Peyer's patch (tissue), 4 donors: Measurements from ENCODE around the gene PPP1R14C. TPM values are rescaled to one million over a fixed set of nuclear protein-coding genes. Genes with fewer than 3 reads are reported as not detected.
A peak's percentile ranks its signal among the peaks of the same experiment; 100 is the strongest.

Source experiments
- DNase-seq, 3 donors: peaks; one replicate each; pipeline ENCODE4 v3.0.0-alpha.2; 2017 to 2019
- H3K27ac ChIP-seq, 4 donors: fragments of 200-600 bp; sonication (generic); one replicate each; pipeline ENCODE4 v1.5.1; 2016 to 2019
- H3K27me3 ChIP-seq, 2 donors: fragments of 200-600 bp; sonication (generic); one replicate each; pipeline ENCODE4 v1.5.1; 2019
- H3K36me3 ChIP-seq, 3 donors: fragments of 200-600 bp; sonication (generic); one replicate each; pipeline ENCODE4 v1.5.1; 2016 to 2019
- H3K4me1 ChIP-seq, 4 donors: fragments of 200-600 bp; sonication (generic); one replicate each; pipeline ENCODE4 v1.5.1; 2016 to 2019
- H3K4me3 ChIP-seq, 4 donors: fragments of 200-600 bp; sonication (generic); 1 replicate in 3 of 4; 2 replicates in 1 of 4; pipeline ENCODE4 v1.5.1; 2016 to 2019; ENCODE audit warnings: mild to moderate bottlenecking in 1 of 4
- H3K9me3 ChIP-seq, 4 donors: fragments of 200-600 bp; sonication (generic); one replicate each; pipeline ENCODE4 v1.5.1; 2016 to 2019; ENCODE audit warnings: mild to moderate bottlenecking in 1 of 4
- POLR2A ChIP-seq, 2 donors: fragments of 450-650 bp; IDR thresholded peaks; one replicate each; pipeline ENCODE4 v1.5.1; 2017; ENCODE audit warnings: antibody characterized with exemption in 2 of 2, mild to moderate bottlenecking in 2 of 2, moderate library complexity in 2 of 2
- total RNA-seq, 4 donors: library from RNA; depleted of rRNA; stranded (reverse); fragments of >200 nt; gene quantifications; one replicate each; pipeline ENCODE4 v1.1.0, GENCODE V29; 2016
- TF ChIP-seq, protein P1 (sequence below), 6 experiments: fragments of 450-650 bp in 4 of 6; fragments of 200-600 bp in 2 of 6; sonication (generic) in 1 of 6; IDR thresholded peaks; one replicate each; pipeline ENCODE4 v1.5.1; 2017 to 2019; ENCODE audit warnings: antibody characterized with exemption in 6 of 6, mild to moderate bottlenecking in 3 of 6, moderate library complexity in 1 of 6

The PPP1R14C gene
- total RNA-seq, 4 donors from 2014 or later = 4.4 to 21.2 (median 10.2) TPM

DNA sequence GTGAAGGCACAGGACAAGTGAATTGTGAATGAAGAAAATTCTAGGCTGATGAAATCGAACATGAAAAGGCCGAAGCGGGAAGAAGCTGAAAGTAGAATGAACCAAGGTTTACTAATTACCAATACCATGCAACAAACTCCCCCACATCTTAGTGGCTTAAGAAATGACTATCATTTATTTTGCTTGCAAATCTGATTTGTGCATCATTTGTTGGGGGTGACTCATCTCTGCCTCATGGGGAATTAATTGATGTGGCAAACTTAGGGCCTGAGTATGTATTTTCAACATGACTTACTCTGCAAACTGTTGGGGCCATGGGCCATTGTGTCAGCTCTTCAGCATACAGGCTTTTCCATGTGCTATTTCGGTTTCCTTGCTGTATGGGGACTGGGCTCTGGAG, 26.8 kb downstream of the PPP1R14C start:
- Histone ChIP-seq H3K4me3 (no peak overlapping the region), H3K27ac (no peak overlapping the region), H3K36me3 (no peaks in the 10 kb centered on the region), H3K4me1 (no peaks in the 10 kb centered on the region), H3K27me3 (no peaks in the 10 kb centered on the region), H3K9me3 (no peaks in the 10 kb centered on the region)
- DNase-seq = no peak
- no peak for TF ChIP-seq POLR2A (IDR thresholded peaks at IDR 0.05)
- TF ChIP-seq, protein P1, sequence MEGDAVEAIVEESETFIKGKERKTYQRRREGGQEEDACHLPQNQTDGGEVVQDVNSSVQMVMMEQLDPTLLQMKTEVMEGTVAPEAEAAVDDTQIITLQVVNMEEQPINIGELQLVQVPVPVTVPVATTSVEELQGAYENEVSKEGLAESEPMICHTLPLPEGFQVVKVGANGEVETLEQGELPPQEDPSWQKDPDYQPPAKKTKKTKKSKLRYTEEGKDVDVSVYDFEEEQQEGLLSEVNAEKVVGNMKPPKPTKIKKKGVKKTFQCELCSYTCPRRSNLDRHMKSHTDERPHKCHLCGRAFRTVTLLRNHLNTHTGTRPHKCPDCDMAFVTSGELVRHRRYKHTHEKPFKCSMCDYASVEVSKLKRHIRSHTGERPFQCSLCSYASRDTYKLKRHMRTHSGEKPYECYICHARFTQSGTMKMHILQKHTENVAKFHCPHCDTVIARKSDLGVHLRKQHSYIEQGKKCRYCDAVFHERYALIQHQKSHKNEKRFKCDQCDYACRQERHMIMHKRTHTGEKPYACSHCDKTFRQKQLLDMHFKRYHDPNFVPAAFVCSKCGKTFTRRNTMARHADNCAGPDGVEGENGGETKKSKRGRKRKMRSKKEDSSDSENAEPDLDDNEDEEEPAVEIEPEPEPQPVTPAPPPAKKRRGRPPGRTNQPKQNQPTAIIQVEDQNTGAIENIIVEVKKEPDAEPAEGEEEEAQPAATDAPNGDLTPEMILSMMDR (IDR thresholded peaks at IDR 0.05) = no peak

DNA sequence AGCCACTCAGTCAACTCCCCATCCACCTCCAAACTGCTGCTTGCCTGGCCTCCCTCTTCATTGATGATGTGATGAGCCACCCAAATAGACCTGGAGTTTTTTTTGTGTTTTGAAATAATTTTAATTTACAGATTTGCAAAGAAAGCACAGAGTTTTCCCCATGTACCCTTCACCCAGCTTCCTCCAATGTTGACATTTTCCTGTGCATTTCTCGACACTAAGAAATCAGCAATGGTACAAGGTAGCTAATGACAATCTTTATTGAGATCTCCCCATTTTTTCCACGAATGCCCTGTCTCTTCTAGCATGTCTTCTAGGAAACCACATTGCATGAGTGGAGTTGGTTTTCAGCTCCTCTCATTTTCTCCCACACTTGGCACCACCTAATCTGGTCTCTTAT, 30.1 kb downstream of the PPP1R14C start:
- Histone ChIP-seq H3K4me3 (no peak overlapping the region), H3K36me3 (no peaks in the 10 kb centered on the region), H3K9me3 (no peaks in the 10 kb centered on the region), H3K4me1 (peaks cover 0 to 30% (median 2%) of the 10 kb centered on the region in 4 donors), H3K27ac (no peak overlapping the region), H3K27me3 (no peaks in the 10 kb centered on the region)
- DNase-seq = no peak
- TF ChIP-seq, protein P1 (IDR thresholded peaks at IDR 0.05) = no peak
- no peak for TF ChIP-seq POLR2A (IDR thresholded peaks at IDR 0.05)

DNA sequence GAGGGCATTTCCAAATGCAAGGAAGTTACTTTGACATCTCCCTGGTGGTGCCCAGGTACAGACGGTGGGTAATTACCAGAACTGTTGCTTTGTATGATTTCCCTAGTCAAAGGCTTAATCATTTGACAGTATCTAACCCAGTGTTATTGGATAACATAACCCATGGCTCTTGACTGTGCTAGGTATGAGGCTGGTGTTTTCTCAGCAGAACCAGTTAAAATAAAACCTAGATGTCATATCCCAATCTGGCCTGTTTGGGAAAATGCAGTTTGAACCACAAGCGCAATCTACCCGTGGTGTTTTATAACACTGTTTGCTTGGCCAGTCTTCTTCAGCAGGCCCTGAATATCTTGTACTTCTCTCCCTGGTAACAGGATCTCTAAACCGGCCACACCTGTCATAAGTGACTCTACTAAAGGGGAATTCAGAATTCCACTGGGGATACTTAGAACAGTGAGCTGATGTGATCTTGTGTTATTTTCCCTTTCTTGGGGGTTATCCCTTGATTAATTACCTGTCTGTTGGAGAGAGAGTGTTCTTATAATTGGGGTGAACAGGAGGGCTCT, 32.8 kb downstream of the PPP1R14C start:
- H3K4me1 ChIP-seq = peaks cover 0 to 34% (median 2%) of the 10 kb centered on the region in 4 donors
- no peak for TF ChIP-seq POLR2A (IDR thresholded peaks at IDR 0.05)
- TF ChIP-seq, protein P1 (IDR thresholded peaks at IDR 0.05) = no peak
- H3K36me3 ChIP-seq = no peaks in the 10 kb centered on the region
- DNase-seq = no peak
- no peaks in the 10 kb centered on the region for H3K9me3 ChIP-seq
- no peak overlapping the region for H3K4me3 ChIP-seq
- H3K27me3 ChIP-seq = no peaks in the 10 kb centered on the region
- peak overlapping the region in 3 of 4 donors; percentile 36 to 87 (median 74) for H3K27ac ChIP-seq

DNA sequence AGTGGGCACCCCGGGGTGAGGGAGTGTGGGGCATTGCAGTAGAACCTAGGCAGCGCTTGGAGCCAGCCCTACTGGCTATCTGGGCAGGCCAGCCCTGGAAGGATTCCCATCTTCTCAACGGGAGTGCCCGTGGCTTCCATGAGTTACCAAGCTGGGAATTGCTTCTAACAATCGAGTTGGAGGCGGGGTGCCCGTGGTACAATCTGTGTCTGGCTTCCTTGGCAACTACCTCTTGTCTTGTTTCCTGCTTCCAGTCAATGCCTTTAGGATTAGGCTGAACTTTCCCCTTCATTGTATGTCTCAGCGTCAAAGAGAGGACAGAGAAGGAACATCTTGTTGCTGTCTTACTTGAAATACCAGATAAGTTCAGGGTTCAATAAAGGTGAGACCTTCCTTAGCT, 33.3 kb downstream of the PPP1R14C start:
- Histone ChIP-seq H3K4me3 (no peak overlapping the region), H3K36me3 (no peaks in the 10 kb centered on the region), H3K9me3 (no peaks in the 10 kb centered on the region), H3K4me1 (peaks cover 0 to 34% (median 2%) of the 10 kb centered on the region in 4 donors), H3K27ac (peak overlapping the region in 3 of 4 donors; percentile 55 to 87 (median 74)), H3K27me3 (no peaks in the 10 kb centered on the region)
- TF ChIP-seq, protein P1 (IDR thresholded peaks at IDR 0.05) = no peak
- peak in 1 of 2 donors; percentile 36 for TF ChIP-seq POLR2A (IDR thresholded peaks at IDR 0.05)
- peak in 2 of 3 donors; percentile 78 to 85 for DNase-seq

DNA sequence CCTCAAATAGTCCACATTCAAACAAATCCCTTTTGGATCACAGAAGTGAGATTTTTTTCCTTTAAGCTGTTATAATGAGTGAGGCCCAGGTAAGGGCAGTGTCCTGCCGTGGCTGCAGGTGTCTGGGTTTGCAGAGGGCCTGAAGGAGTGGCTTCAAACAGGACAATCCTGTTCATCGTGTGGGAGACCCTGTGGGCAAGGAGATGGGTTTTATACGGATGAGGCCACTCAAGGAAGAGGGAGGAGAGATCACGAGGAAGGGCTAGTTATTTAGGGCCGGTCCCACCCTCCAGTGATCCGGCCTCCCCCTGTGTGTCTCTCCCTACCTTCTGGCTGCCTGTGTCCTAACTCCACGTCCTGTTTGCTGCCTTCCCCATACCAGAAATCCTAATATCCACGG, 33.8 kb downstream of the PPP1R14C start:
- peak overlapping the region in 3 of 4 donors; percentile 55 to 87 (median 74) for H3K27ac ChIP-seq
- H3K4me3 ChIP-seq = no peak overlapping the region
- H3K4me1 ChIP-seq = peaks cover 0 to 34% (median 2%) of the 10 kb centered on the region in 4 donors
- no peaks in the 10 kb centered on the region for H3K9me3 ChIP-seq
- no peaks in the 10 kb centered on the region for H3K27me3 ChIP-seq
- H3K36me3 ChIP-seq = no peaks in the 10 kb centered on the region
- TF ChIP-seq POLR2A (IDR thresholded peaks at IDR 0.05) = no peak
- TF ChIP-seq, protein P1 (IDR thresholded peaks at IDR 0.05) = no peak
- no peak for DNase-seq
